Calu3 (cell line): Measurements from ENCODE around the gene IP6K3. TPM values are rescaled to one million over a fixed set of nuclear protein-coding genes. Genes with fewer than 3 reads are reported as not detected.

Experiments
- BruUV-seq: library from RNA; stranded (reverse); fragments of 400-500 nt; replicated peaks from 2 replicates; lab custom pipeline; 2021; lab: Mats Ljungman, UMichigan
- CTCF ChIA-PET: fragments of 300-600 bp; sonication (Branson Sonifier 250); formaldehyde crosslinking; loops from one replicate; lab custom pipeline; 2022; ENCODE audit warnings: antibody characterized with exemption; lab: Charles Lee
- DNase-seq: peaks from one replicate; pipeline ENCODE4 v3.0.0; 2022
- H3K27ac Mint-ChIP-seq: one replicate; pipeline ENCODE4 v1.8.0; 2022; ENCODE audit warnings: mixed read lengths; ENCODE audit not compliant: unreplicated experiment
- H3K27me3 Mint-ChIP-seq: one replicate; pipeline ENCODE4 v1.8.0; 2022; ENCODE audit warnings: mixed read lengths; ENCODE audit not compliant: unreplicated experiment
- H3K36me3 Mint-ChIP-seq: one replicate; pipeline ENCODE4 v1.8.0; 2022; ENCODE audit warnings: mild to moderate bottlenecking, moderate library complexity, mixed read lengths; ENCODE audit not compliant: insufficient read depth, unreplicated experiment
- H3K4me1 Mint-ChIP-seq: one replicate; pipeline ENCODE4 v1.8.0; 2022; ENCODE audit warnings: mild to moderate bottlenecking, low read depth, mixed read lengths; ENCODE audit not compliant: unreplicated experiment
- H3K4me3 Mint-ChIP-seq: one replicate; pipeline ENCODE4 v1.8.0; 2022; ENCODE audit warnings: mild to moderate bottlenecking, low read depth, moderate library complexity, mixed read lengths; ENCODE audit not compliant: unreplicated experiment
- H3K9me3 Mint-ChIP-seq: one replicate; pipeline ENCODE4 v1.8.0; 2022; ENCODE audit warnings: low read depth, mixed read lengths; ENCODE audit not compliant: unreplicated experiment
- CTCF ChIP-seq: fragments of 200-600 bp; IDR thresholded peaks from one replicate; pipeline ENCODE4 v1.8.0; 2022; ENCODE audit warnings: antibody characterized with exemption; ENCODE audit not compliant: unreplicated experiment
- intact Hi-C: fragments of 100-400 bp; cut with micrococcal nuclease; formaldehyde crosslinking; loops from one replicate; pipeline ENCODE4 v1.10.0; 2022; ENCODE audit not compliant: unreplicated experiment
- total RNA-seq: library from RNA; stranded (reverse); gene quantifications from 2 replicates; pipeline ENCODE4 v1.2.3, GENCODE V29; 2022

IP6K3 gene
- total RNA-seq, 1 experiment from 2014 or later = not detected

- no peak for DNase-seq
- Mint-ChIP-seq H3K27ac (no peak overlapping the region), H3K4me1 (peaks cover 6% of the 10 kb centered on the region), H3K36me3 (peaks cover 73% of the 10 kb centered on the region), H3K27me3 (peaks cover 15% of the 10 kb centered on the region), H3K4me3 (no peak overlapping the region), H3K9me3 (no peaks in the 10 kb centered on the region)
- intact Hi-C loops = no loop called here
- BruUV-seq = no TSS peak
- CTCF ChIA-PET = interaction anchor here (0.7 to 1.3 kb wide), 8 partner anchors 9 to 283 kb away, joined by 3 to 6 read pairs (median 4); partner anchors contain the start of gene UQCC2
- TF ChIP-seq CTCF = no peak
These were observed 25.6 kb upstream of the IP6K3 start for GRCh38 chr6:33772082-33772830.

GRCh38 chr6:33771146-33772081 is 24.7 kb upstream of the IP6K3 start:
- Mint-ChIP-seq H3K4me3 (no peak overlapping the region), H3K27ac (peak overlapping the region; percentile 23), H3K4me1 (peaks cover 6% of the 10 kb centered on the region), H3K36me3 (peaks cover 68% of the 10 kb centered on the region), H3K9me3 (peaks cover 1% of the 10 kb centered on the region), H3K27me3 (peaks cover 24% of the 10 kb centered on the region)
- no TSS peak for BruUV-seq
- CTCF ChIA-PET = interaction anchor here (0.7 to 2.9 kb wide), 10 partner anchors 10 to 284 kb away, joined by 3 to 14 read pairs (median 4); partner anchors contain the start of gene UQCC2
- DNase-seq = peak; percentile 69
- TF ChIP-seq CTCF = peak; percentile 94
- intact Hi-C loops = no loop called here

GRCh38 chr6:33770833-33771145 is 24.1 kb upstream of the IP6K3 start:
- Mint-ChIP-seq H3K36me3 (peaks cover 64% of the 10 kb centered on the region), H3K4me3 (no peak overlapping the region), H3K9me3 (peaks cover 2% of the 10 kb centered on the region), H3K27ac (peak overlapping the region; percentile 23), H3K27me3 (peaks cover 30% of the 10 kb centered on the region), H3K4me1 (peaks cover 6% of the 10 kb centered on the region)
- CTCF ChIA-PET = interaction anchor here (0.8 to 2.9 kb wide), 8 partner anchors 13 to 284 kb away, joined by 3 to 14 read pairs (median 5); partner anchors contain the start of gene UQCC2
- intact Hi-C loops = no loop called here
- BruUV-seq = no TSS peak
- TF ChIP-seq CTCF = no peak
- no peak for DNase-seq

GRCh38 chr6:33770124-33770832 is 23.6 kb upstream of the IP6K3 start:
- Mint-ChIP-seq H3K27ac (no peak overlapping the region), H3K36me3 (peaks cover 60% of the 10 kb centered on the region), H3K4me1 (peaks cover 6% of the 10 kb centered on the region), H3K4me3 (no peak overlapping the region), H3K27me3 (peaks cover 35% of the 10 kb centered on the region), H3K9me3 (peaks cover 2% of the 10 kb centered on the region)
- DNase-seq = no peak
- CTCF ChIA-PET = interaction anchor here (0.9 to 2.9 kb wide), 3 partner anchors 12 to 59 kb away, joined by 3 to 14 read pairs (median 4); partner anchors contain the start of gene UQCC2
- intact Hi-C loops = no loop called here
- no TSS peak for BruUV-seq
- no peak for TF ChIP-seq CTCF
